Amniotic stem cell (primary cell): ENCODE data around the gene SHBG.

Experiments
- DNase-seq: peaks from one replicate; lab custom pipeline; 2025; lab: John Stamatoyannopoulos, UW

Gene SHBG

GRCh38 chr17:7650509-7651096, 20.7 kb downstream of the SHBG start, which contains the start of gene ATP1B2:
ATP1B2 (plus strand) TSS chr17:7650926; CDS start chr17:7651519, 593 bp downstream.
- no peak for DNase-seq

- DNase-seq = no peak
Observed at GRCh38 chr17:7651097-7651664, 21.2 kb downstream of the SHBG start.

- no peak for DNase-seq
Observed at GRCh38 chr17:7651665-7652387, 21.9 kb downstream of the SHBG start.

GRCh38 chr17:7652388-7653356, 22.7 kb downstream of the SHBG start:
- no peak for DNase-seq

GRCh38 chr17:7654832-7655540, 25.1 kb downstream of the SHBG start:
- no peak for DNase-seq

GRCh38 chr17:7655541-7655840, 25.6 kb downstream of the SHBG start:
- no peak for DNase-seq

GRCh38 chr17:7656958-7657609, 27.1 kb downstream of the SHBG start:
- no peak for DNase-seq

- DNase-seq = no peak
Observed at GRCh38 chr17:7667656-7668406, 37.9 kb downstream of the SHBG start.

- no peak for DNase-seq
Observed at GRCh38 chr17:7668482-7668881, 38.5 kb downstream of the SHBG start.

- no peak for DNase-seq
Observed at GRCh38 chr17:7673239-7673638, 43.3 kb downstream of the SHBG start.

GRCh38 chr17:7674934-7675333, 45.0 kb downstream of the SHBG start:
- no peak for DNase-seq

GRCh38 chr17:7676533-7676932, 46.6 kb downstream of the SHBG start:
- no peak for DNase-seq

- DNase-seq = no peak
Observed at GRCh38 chr17:7677388-7678067, 47.6 kb downstream of the SHBG start.
